PC-9 (cell line): Measurements from ENCODE around the gene PTGER1.

Source experiments
- CTCF ChIP-seq: fragments of 200-600 bp; sonication (generic); conservative IDR thresholded peaks from 2 replicates; pipeline ENCODE4 v1.6.1; 2017; ENCODE audit warnings: mixed run types, antibody characterized with exemption, mild to moderate bottlenecking, moderate library complexity
- EZH2 ChIP-seq: fragments of 200-600 bp; sonication (generic); IDR thresholded peaks from 2 replicates; pipeline ENCODE4 v1.8.0; 2017; ENCODE audit warnings: antibody characterized with exemption, low read depth

- TF ChIP-seq EZH2 (no peak), CTCF (no peak)
Observed at GRCh38 chr19:14439014-14439413, 36.1 kb downstream of the PTGER1 start.
